ENCODE measurements around the gene TMEM72. TPM values are rescaled to one million over a fixed set of nuclear protein-coding genes. Genes with fewer than 3 reads are reported as not detected.

TMEM72 gene
- total RNA-seq, 1 donor: not detected

- TF ChIP-seq CTCF (IDR thresholded peaks at IDR 0.05; ENCODE audit: extremely low read depth, low read depth, low read length): no peak
- no peak overlapping the region for H2AFZ ChIP-seq (ENCODE audit: low read length)
- H3K27ac ChIP-seq (ENCODE audit: low read depth, low read length): no peak overlapping the region
- H3K36me3 ChIP-seq (ENCODE audit: insufficient read depth, low read length): peaks cover 5% of the 10 kb centered on the region
- no peak overlapping the region for H3K4me2 ChIP-seq (ENCODE audit: insufficient read depth, low read length)
- H3K4me3 ChIP-seq (ENCODE audit: insufficient read depth, low read length): no peak overlapping the region
- no peaks in the 10 kb centered on the region for H3K27me3 ChIP-seq (ENCODE audit: insufficient read depth, low read length)
- no peak for DNase-seq (ENCODE audit: insufficient read length, low spot score, missing footprints)
- peaks cover 40% of the 10 kb centered on the region for H3K4me1 ChIP-seq (ENCODE audit: insufficient read depth, low read length)
- H3K9me3 ChIP-seq (ENCODE audit: low read depth, low read length): no peaks in the 10 kb centered on the region
- H4K20me1 ChIP-seq (ENCODE audit: insufficient read depth, low read length): no peaks in the 10 kb centered on the region
- peaks cover 11% of the 10 kb centered on the region for H3K79me2 ChIP-seq (ENCODE audit: insufficient read depth, low read length)
These were observed 61.8 kb downstream of the TMEM72 start for GRCh38 chr10:44972874-44973306.

GRCh38 chr10:44973323-44974081, 62.4 kb downstream of the TMEM72 start:
- H3K79me2 ChIP-seq (ENCODE audit: insufficient read depth, low read length): peaks cover 17% of the 10 kb centered on the region
- no peak overlapping the region for H3K4me2 ChIP-seq (ENCODE audit: insufficient read depth, low read length)
- no peaks in the 10 kb centered on the region for H3K9me3 ChIP-seq (ENCODE audit: low read depth, low read length)
- H3K36me3 ChIP-seq (ENCODE audit: insufficient read depth, low read length): peaks cover 5% of the 10 kb centered on the region
- TF ChIP-seq CTCF (IDR thresholded peaks at IDR 0.05; ENCODE audit: extremely low read depth, low read depth, low read length): no peak
- no peak overlapping the region for H3K27ac ChIP-seq (ENCODE audit: low read depth, low read length)
- H4K20me1 ChIP-seq (ENCODE audit: insufficient read depth, low read length): no peaks in the 10 kb centered on the region
- H2AFZ ChIP-seq (ENCODE audit: low read length): no peak overlapping the region
- H3K27me3 ChIP-seq (ENCODE audit: insufficient read depth, low read length): no peaks in the 10 kb centered on the region
- no peak overlapping the region for H3K4me3 ChIP-seq (ENCODE audit: insufficient read depth, low read length)
- peaks cover 40% of the 10 kb centered on the region for H3K4me1 ChIP-seq (ENCODE audit: insufficient read depth, low read length)
- peak; percentile 34 for DNase-seq (ENCODE audit: insufficient read length, low spot score, missing footprints)

- no peak overlapping the region for H3K27ac ChIP-seq (ENCODE audit: low read depth, low read length)
- peaks cover 46% of the 10 kb centered on the region for H3K4me1 ChIP-seq (ENCODE audit: insufficient read depth, low read length)
- peak overlapping the region; percentile 86 for H2AFZ ChIP-seq (ENCODE audit: low read length)
- DNase-seq (ENCODE audit: insufficient read length, low spot score, missing footprints): peak; percentile 57
- no peaks in the 10 kb centered on the region for H4K20me1 ChIP-seq (ENCODE audit: insufficient read depth, low read length)
- H3K79me2 ChIP-seq (ENCODE audit: insufficient read depth, low read length): peaks cover 18% of the 10 kb centered on the region
- H3K9me3 ChIP-seq (ENCODE audit: low read depth, low read length): no peaks in the 10 kb centered on the region
- no peaks in the 10 kb centered on the region for H3K27me3 ChIP-seq (ENCODE audit: insufficient read depth, low read length)
- peak overlapping the region; percentile 73 for H3K4me3 ChIP-seq (ENCODE audit: insufficient read depth, low read length)
- H3K4me2 ChIP-seq (ENCODE audit: insufficient read depth, low read length): peak overlapping the region; percentile 94
- no peak for TF ChIP-seq CTCF (IDR thresholded peaks at IDR 0.05; ENCODE audit: extremely low read depth, low read depth, low read length)
- H3K36me3 ChIP-seq (ENCODE audit: insufficient read depth, low read length): peaks cover 5% of the 10 kb centered on the region
These were observed 63.0 kb downstream of the TMEM72 start for GRCh38 chr10:44974082-44974627.

All from osteoblast (primary cell).